Adrenal gland (tissue), 5 donors: Measurements from ENCODE around the gene MRPL24.

Experiments
- CTCF ChIP-seq, 6 experiments: fragments of 450-650 bp in 4 of 6; fragments of 200-600 bp in 2 of 6; sonication (generic) in 1 of 6; IDR thresholded peaks; 1 replicate in 5 of 6; 2 replicates in 1 of 6; pipeline versions ENCODE4 v1.5.1 to v1.8.0; 2016 to 2021; ENCODE audit warnings: antibody characterized with exemption in 6 of 6, mild to moderate bottlenecking in 2 of 6, moderate library complexity in 1 of 6
- POLR2A ChIP-seq, 2 donors: fragments of 450-650 bp; IDR thresholded peaks; one replicate each; pipeline ENCODE4 v1.6.1; 2017; ENCODE audit warnings: antibody characterized with exemption in 2 of 2, mild to moderate bottlenecking in 2 of 2, moderate library complexity in 1 of 2
- donor health status: DM: no; HTN: no; CAD: no.

DNA sequence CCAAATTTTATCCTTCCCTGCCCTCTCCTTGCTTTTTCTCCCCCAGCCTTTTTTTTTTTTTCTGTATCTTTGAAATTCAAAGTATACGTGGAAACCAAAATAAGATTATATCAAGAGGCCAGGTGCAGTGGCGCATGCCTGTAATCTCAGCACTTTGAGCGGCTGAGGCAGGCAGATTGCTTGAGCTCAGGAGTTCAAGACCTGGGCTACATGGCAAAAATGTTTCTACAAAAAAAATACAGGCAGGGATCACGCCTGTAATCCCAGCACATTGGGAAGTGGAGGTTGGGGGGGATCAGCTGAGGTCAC is 19.9 kb upstream of the MRPL24 start:
- TF ChIP-seq CTCF (IDR thresholded peaks at IDR 0.05) (no peak), POLR2A (IDR thresholded peaks at IDR 0.05) (no peak)
